Astrocyte (in vitro differentiated cells and primary cell): Measurements from ENCODE around the gene STIM1.

Experiments used
- EZH2 ChIP-seq: IDR thresholded peaks from 2 replicates; pipeline ENCODE4 v1.6.1; 2012; ENCODE audit warnings: mild to moderate bottlenecking, low read length, inconsistent platforms; ENCODE audit not compliant: insufficient read depth
- TF ChIP-seq, protein P1 (sequence below): IDR thresholded peaks from 2 replicates; pipeline ENCODE4 v1.5.1; 2011; ENCODE audit warnings: low read depth, mild to moderate bottlenecking, inconsistent platforms, low read length, moderate library complexity; ENCODE audit not compliant: insufficient read depth

DNA sequence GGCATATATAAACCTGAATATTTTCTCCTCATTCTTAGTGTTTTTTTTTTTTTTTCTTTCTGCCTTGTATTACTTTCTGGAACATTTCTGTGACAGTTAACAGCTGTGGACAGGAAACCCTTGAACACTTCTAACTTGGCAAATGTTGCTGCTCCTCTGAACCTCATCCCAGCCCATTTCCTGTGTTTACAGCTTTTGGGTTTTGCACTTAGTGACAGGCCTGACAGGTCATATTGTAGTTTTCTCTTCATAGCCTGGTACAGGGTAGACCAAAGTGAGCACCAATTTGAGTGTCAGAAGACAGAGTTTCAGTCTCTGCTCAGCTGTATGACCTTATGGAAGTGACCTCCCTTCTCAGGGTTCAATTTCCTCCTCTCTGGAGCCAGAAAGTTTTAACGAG is 91.6 kb downstream of the STIM1 start:
- TF ChIP-seq, protein P1, sequence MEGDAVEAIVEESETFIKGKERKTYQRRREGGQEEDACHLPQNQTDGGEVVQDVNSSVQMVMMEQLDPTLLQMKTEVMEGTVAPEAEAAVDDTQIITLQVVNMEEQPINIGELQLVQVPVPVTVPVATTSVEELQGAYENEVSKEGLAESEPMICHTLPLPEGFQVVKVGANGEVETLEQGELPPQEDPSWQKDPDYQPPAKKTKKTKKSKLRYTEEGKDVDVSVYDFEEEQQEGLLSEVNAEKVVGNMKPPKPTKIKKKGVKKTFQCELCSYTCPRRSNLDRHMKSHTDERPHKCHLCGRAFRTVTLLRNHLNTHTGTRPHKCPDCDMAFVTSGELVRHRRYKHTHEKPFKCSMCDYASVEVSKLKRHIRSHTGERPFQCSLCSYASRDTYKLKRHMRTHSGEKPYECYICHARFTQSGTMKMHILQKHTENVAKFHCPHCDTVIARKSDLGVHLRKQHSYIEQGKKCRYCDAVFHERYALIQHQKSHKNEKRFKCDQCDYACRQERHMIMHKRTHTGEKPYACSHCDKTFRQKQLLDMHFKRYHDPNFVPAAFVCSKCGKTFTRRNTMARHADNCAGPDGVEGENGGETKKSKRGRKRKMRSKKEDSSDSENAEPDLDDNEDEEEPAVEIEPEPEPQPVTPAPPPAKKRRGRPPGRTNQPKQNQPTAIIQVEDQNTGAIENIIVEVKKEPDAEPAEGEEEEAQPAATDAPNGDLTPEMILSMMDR = no peak
- TF ChIP-seq EZH2 = no peak
